Measurements from ENCODE around the gene EFHD1.

GRCh38 chr2:232658217-232658785, 24.9 kb downstream of the EFHD1 start:
- TF ChIP-seq CTCF (IDR thresholded peaks at IDR 0.05): no peak
- no peak for TF ChIP-seq POLR2A (IDR thresholded peaks at IDR 0.05)

All from lower leg skin (tissue), 3 donors.